NCI-H82 treated with DMSO at 0.1 percent for 48 hours (cell line): ENCODE measurements around the gene SHLD1.

Experiments used
- DNase-seq: peaks from one replicate; lab custom pipeline; 2025; ENCODE audit not compliant: unreplicated experiment; lab: John Stamatoyannopoulos, UW

The SHLD1 gene

GRCh38 chr20:5811746-5812145, 61.5 kb downstream of the SHLD1 start:
- no peak for DNase-seq

DNA sequence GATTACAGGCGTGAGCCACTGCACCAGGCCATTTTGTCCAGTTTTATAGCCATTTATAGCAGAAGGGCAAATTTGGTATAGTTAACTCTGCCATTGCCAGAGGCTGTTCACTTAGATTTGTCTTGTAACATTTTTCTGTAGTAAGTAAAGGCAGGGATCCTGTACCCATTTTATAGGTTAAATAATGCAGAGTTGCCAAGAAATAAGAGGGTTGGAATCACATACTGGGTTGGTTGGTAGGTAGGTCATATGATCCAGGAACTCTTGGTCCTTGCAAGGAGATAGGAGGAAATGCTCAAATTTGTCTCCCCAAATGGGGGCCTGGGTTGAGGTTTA, 68.1 kb downstream of the SHLD1 start:
- DNase-seq, result no peak

- no peak for DNase-seq
Observed at GRCh38 chr20:5820738-5821137, 70.5 kb downstream of the SHLD1 start.

DNA sequence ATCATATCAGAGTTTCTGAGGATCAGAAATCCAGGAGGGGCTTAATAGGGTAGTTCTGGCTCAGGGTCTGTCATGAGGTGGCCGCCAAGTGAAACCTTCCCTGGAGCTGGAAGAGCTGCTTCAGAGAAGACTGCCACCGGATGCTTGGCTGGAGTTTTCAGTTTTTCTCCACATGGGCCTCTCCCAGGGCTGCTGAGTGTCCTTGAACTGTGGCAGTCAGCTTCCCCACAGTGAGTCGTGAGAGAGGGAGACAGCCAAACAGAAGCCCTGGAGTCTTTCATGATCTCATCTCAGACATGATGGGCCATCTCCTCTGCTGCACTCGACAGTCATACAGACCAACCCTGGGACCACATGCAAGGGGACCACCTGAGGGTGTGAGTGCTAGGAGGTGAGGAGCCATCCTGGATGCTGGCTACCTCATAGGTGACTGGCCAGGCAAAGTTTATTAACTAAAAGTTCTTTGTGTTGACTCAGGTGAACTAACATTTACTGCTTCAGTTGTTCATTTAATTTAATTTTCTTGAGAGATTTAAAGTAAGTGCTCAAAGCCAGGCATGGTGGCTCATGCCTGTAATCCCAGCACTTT, 71.5 kb downstream of the SHLD1 start:
- DNase-seq, result no peak

DNA sequence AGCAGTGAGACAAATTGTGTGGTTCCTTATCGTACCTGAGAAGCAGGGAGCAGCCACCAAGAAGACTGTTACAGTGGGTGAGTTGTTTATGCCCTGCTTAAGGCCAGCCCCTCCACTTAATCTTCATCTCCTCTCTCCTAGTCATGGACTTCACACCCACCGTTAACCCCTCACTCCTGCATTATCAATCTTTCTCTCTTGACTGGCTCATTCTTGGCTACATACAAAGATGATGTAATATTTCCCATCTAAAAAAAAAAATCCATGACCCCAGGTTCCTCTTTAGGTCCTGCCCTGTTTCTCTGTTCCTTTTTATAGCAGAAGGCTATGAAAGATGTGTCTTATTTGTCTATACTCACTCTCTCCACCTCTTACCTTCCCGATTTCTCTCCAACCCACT, 72.4 kb downstream of the SHLD1 start:
- DNase-seq, result no peak

- DNase-seq, result no peak
Observed at GRCh38 chr20:5825130-5825719, 75.0 kb downstream of the SHLD1 start.

DNA sequence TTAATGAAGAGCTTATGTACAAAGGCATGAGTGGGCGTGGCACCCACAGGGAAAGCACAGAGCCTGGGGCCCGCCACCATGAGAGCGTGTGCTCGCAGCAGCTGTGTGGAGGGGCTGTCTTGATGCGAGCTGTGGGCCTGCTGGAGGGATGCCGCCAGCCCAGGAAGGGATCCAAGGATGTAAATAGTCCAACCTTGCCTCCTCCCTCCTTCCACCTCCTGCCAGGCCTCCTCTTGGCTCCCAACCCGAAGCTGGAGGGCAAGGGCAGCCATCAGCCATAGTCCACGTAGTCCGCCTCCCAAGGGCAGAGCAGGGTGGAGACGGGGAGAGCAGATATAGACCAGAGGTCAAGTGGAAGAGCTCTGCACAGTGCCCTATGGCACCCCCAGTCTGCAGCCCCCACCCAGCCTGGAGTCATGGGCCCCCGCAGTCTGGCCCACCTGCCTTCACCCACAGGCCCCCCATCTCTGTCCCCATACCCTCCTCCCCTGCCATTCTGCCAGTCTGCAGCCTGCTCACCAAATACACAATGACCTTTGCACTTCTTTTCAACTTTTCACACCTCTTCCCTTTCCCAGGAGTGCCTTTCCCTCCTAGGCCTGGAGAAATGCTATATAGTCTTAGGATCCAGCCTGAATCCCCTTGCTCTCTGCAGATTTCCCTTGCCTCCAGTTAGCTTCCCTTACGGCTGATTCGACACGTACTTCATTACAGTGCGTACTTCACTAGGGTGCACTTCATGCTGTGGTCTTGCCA, 77.1 kb downstream of the SHLD1 start:
- DNase-seq, result no peak

GRCh38 chr20:5827861-5828260, 77.7 kb downstream of the SHLD1 start:
- DNase-seq, result no peak

DNA sequence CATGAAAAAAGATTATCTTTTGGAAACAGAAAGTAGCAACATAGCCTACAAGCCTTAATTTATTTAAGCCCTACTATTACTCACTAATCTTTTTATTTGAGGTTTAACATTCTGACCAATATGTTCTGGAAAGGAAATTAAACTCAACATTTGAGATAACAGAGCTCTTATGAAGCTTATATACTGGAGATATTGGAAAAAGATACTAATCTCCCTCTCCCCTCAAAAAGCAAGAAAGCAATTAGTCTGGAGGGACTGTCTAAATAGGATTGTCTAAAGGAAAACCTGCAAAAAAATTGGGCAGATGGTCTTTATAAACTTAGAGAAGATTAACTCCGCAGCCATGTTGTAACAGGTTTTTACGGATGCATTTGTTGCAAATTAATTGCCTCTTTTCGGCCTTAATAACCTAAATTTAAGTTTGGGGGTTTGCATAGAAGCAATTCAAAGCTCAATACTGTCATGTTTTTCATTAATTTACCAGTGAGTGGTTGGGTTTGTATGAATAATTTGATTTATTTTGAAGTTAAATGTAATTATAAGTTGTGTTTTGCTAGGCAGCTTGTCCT, 79.1 kb downstream of the SHLD1 start:
- DNase-seq, result peak; percentile 97

DNA sequence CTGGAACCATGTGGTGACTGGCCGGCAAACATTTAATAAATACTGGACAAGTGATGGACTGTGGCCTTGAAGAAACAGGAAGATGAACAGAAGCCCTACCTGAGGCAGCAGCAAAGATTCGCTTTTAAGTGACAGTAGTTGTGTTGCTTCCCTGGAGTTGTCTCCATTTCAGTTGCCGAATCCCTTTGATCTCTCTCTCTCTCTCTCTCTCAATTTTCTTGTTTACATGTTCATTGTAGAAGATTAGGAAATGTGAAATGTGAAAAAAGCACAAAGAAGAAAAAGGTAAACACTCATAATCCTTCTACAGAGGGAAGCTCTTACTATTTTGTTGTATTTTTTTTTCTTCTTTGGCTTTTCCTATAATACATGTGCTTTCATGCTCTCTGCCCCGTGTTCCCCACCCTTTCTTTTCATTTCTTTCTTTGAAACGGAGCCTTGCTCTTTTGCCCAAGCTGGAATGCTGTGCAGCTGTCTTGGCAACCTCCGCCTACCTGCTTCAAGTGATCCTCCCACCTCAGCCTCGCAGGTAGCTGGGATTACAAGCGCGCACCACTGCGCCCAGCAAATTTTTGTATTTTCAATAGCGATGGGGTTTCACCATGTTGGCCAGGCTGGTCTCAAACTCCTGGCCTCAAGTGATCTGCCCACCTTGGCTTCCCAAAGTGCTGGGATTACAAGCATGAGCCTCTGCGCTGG, 81.5 kb downstream of the SHLD1 start:
- DNase-seq, result no peak

DNA sequence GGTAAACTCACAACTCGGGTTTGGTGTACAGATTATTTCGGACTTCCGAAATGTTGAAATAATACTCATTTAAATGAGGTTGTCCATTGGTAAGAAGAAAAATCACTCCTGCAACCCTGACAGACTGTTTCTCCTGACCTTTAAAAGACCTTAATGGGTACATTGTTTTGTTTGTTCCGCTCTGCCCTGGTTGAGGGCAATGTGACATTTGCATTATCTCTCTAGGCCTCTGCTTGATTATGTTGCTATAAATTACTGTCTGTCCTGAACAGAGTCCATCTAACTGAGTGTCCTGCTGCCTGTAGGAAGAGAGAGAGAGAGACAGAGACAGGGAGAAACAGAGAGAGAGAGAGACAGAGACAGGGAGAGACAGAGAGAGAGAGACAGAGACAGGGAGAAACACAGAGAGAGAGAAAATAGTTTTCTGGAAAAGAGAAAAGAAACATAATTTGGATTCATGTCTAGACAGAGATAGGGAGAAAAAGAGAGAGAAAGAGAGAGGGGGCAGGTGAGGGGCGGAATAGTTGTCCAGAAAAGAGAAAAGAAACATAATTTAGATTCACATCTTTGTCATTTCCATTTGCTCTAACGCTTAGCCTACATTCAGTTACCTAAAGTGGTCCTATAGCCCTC, 83.2 kb downstream of the SHLD1 start:
- no peak for DNase-seq

GRCh38 chr20:5834436-5835005, 84.3 kb downstream of the SHLD1 start:
- DNase-seq, result no peak

DNA sequence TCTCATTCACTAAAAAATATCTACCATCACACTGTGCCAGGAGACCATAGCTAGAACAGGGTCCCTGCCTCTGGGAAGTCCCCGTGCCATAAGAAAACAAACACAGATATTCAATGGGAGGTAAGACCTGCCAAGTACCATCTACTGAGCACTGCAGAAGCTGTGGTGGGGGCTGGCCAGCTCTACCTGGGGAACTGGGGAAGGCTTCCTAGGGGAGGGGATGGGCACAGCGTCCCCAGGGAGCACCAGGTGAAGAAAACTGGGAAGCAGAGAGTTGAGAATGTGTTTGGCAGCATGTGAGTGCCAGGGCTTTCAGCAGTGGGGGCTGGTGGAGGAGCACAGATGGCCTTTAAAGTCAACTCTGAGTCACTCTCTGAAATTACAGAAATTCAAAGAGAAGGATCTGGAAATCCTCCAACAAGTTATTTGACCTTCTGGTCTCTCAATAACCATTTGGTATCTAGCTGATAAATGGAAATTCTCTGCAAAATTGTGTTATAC, 85.2 kb downstream of the SHLD1 start:
- no peak for DNase-seq

DNA sequence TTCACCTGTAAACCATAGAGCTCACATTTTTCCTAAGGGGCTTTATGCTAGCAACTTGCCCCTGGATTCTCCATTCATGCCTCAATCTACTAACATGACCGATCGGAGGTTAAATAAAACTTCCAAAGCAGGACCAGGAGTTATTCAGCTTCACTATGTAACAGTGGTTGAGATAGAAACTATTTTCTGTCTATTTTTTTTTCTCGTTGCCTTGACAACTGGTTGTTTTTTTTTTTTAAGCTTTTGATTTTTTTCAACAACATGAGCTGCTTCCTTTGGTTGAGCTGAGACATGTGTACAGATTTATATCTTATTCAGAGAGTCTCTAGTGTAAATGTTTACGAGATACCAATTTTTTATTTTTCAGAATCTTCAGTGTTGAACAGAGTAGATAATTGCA, 85.7 kb downstream of the SHLD1 start:
- DNase-seq, result no peak

- DNase-seq, result no peak
Observed at GRCh38 chr20:5836569-5836968, 86.4 kb downstream of the SHLD1 start.

DNA sequence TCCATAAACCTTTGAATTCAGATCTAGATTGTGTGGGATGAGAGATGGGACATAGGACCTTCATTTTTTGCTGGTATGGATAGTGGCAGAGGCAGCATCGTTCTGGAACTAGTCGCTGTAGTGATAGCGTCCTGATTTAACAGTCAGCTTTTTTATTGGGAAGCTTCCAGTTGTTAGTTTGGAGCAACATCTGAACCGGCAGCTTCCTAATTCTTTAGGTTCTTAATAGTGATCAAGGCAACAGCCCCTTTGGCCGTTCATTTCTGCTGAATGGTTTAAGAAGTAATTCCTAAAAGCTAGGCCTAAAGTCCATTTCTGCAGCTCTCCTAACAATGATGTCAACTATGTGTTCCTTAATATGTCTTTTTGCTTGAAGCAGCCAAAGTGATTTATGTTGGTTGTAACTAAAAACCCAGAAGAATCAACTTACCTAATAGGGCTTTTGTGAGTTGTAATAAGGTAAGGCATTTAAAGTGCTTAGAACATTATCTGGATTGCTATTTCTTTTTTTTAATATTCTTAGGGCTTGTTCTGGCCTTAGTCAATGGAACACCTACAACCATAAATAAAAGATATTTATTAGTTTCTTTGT, 90.3 kb downstream of the SHLD1 start:
- DNase-seq, result no peak

GRCh38 chr20:5841522-5841921, 91.3 kb downstream of the SHLD1 start:
- no peak for DNase-seq

DNA sequence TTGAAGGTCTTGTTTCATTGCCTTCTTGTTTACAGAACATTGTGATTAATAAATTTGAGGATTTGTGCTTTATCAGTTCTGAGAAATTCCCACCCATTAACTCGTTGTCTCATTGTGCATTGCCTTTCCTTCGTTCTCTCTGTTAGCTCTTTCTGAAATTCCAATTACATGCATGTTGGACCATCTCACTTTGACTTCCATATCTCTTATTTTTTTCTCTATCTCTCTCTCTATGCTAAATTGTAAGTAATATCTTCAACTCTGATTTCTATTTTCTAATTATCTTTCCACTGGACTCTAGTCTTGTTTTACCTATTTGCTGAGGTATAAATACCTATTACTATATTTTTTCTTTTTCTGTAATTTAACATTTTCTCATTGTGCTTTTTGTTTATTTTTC, 92.3 kb downstream of the SHLD1 start:
- no peak for DNase-seq

DNA sequence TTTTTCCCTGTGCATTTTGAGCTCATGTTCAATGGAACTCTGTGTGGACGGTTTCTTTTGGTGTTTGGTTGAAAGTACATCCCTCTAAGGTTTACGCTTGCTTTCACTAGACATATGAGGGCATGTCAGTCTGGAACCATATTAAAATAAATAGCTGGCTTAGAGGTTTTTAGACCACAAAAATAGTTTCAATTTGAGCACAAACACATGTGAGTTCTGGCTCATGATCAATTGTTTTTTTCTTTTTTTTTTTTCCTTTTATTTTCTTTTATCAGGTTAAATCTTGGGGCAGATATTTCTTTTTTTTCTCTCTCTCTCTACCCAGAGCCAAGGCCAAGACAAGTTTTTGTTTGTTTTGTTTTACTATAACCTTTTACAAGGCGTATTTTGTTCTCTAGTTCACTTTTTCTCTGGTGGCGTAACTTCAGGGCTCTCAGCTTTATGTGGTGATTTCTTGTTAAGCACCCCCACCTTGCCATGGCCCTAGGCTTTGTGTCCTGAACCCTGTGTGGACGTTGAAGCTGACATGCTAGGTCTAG, 92.9 kb downstream of the SHLD1 start:
- DNase-seq, result no peak

GRCh38 chr20:5844063-5844681, 94.0 kb downstream of the SHLD1 start:
- DNase-seq, result no peak
